HepG2 (cell line): ENCODE measurements around the gene TSC22D4. TPM values are rescaled to one million over a fixed set of nuclear protein-coding genes. Genes with fewer than 3 reads are reported as not detected.

Experiments
- JUN ChIP-seq: sonication (generic); formaldehyde crosslinking; IDR thresholded peaks from 2 replicates; pipeline ENCODE4 v1.4.0; 2020; ENCODE audit warnings: mild to moderate bottlenecking, missing genetic modification reagents
- KAT8 ChIP-seq: IDR thresholded peaks from 2 replicates; pipeline ENCODE4 v1.6.1; 2016; ENCODE audit warnings: missing genetic modification reagents, missing compliant biosample characterization
- KDM6A ChIP-seq: IDR thresholded peaks from 2 replicates; pipeline ENCODE4 v1.6.1; 2016; ENCODE audit warnings: low read depth
- NFKBIZ ChIP-seq: IDR thresholded peaks from 2 replicates; pipeline ENCODE4 v1.6.1; 2018; ENCODE audit warnings: missing genetic modification reagents, missing compliant biosample characterization
- NFYB ChIP-seq: sonication (generic); formaldehyde crosslinking; IDR thresholded peaks from 2 replicates; pipeline ENCODE4 v1.4.0; 2020; ENCODE audit warnings: missing genetic modification reagents
- NPAS2 ChIP-seq: sonication (generic); formaldehyde crosslinking; IDR thresholded peaks from 2 replicates; pipeline ENCODE4 v1.8.0; 2022; ENCODE audit warnings: mild to moderate bottlenecking, missing genetic modification reagents, borderline replicate concordance
- PRDM15 ChIP-seq: sonication (generic); formaldehyde crosslinking; IDR thresholded peaks from 2 replicates; pipeline ENCODE4 v1.4.0; 2020; ENCODE audit warnings: missing genetic modification reagents
- SSRP1 ChIP-seq: IDR thresholded peaks from 2 replicates; pipeline ENCODE4 v1.6.1; 2016; ENCODE audit warnings: control low read depth
- YY1 ChIP-seq: IDR thresholded peaks from 2 replicates; pipeline ENCODE4 v1.6.1; 2011; ENCODE audit warnings: low read length, low read depth, moderate library complexity, mild to moderate bottlenecking; ENCODE audit not compliant: insufficient read depth, insufficient replicate concordance
- ZEB1 ChIP-seq: IDR thresholded peaks from 2 replicates; pipeline ENCODE4 v1.6.1; 2012; ENCODE audit warnings: mild to moderate bottlenecking, low read depth, inconsistent platforms; ENCODE audit not compliant: insufficient replicate concordance
- ZNF18 ChIP-seq: sonication (generic); formaldehyde crosslinking; IDR thresholded peaks from 2 replicates; pipeline ENCODE4 v1.8.0; 2022; ENCODE audit warnings: mild to moderate bottlenecking, missing genetic modification reagents; ENCODE audit not compliant: insufficient replicate concordance
- ZNF430 ChIP-seq: sonication (generic); formaldehyde crosslinking; IDR thresholded peaks from 2 replicates; pipeline ENCODE4 v1.9.0; 2021; ENCODE audit warnings: mild to moderate bottlenecking, missing genetic modification reagents
- ZNF704 ChIP-seq: sonication (generic); formaldehyde crosslinking; IDR thresholded peaks from 2 replicates; pipeline ENCODE4 v1.8.1; 2023; ENCODE audit warnings: mild to moderate bottlenecking, inconsistent platforms, moderate library complexity, missing genetic modification reagents, borderline replicate concordance
- ZNF792 ChIP-seq: IDR thresholded peaks from 2 replicates; pipeline ENCODE4 v1.6.1; 2016
- polyA plus RNA-seq, 8 experiments: library from polyadenylated mRNA; depleted of rRNA in 3 of 8; stranded (reverse) in 7 of 8; unstranded in 1 of 8; fragments of >200 nt; fragmentation: Illumina TruSeq in 4 of 8; extraction: Trizol in 4 of 8; gene quantifications; 2 replicates each; pipeline versions ENCODE4 v1.2.1 to v1.2.3, GENCODE V29; 2011 to 2016; ENCODE audit warnings: low read depth in 4 of 8, missing spikeins in 1 of 8, mixed read lengths in 1 of 8; ENCODE audit not compliant: insufficient read depth in 1 of 8
- total RNA-seq, 5 experiments: library from RNA; depleted of rRNA; stranded (reverse); fragments of >200 nt; fragmentation: Illumina TruSeq; extraction: Trizol; gene quantifications; 2 replicates each; pipeline ENCODE4 v1.2.3, GENCODE V29; 2016; ENCODE audit warnings: low read depth in 1 of 5
- TF ChIP-seq, protein P1 (sequence below): sonication (generic); formaldehyde crosslinking; conservative IDR thresholded peaks from 2 replicates; pipeline ENCODE4 v1.8.1; 2023; ENCODE audit warnings: missing genetic modification reagents
- TF ChIP-seq, protein P2 (sequence below): sonication (generic); formaldehyde crosslinking; IDR thresholded peaks from 2 replicates; pipeline ENCODE4 v1.9.0; 2021; ENCODE audit warnings: missing genetic modification reagents, borderline replicate concordance

Gene TSC22D4
- total and polyA plus RNA-seq, 2 of the 13 experiments (the other 11 are each of a cell fraction or from before 2014, with no cell fraction given) = 7.7 to 8.7 TPM

DNA sequence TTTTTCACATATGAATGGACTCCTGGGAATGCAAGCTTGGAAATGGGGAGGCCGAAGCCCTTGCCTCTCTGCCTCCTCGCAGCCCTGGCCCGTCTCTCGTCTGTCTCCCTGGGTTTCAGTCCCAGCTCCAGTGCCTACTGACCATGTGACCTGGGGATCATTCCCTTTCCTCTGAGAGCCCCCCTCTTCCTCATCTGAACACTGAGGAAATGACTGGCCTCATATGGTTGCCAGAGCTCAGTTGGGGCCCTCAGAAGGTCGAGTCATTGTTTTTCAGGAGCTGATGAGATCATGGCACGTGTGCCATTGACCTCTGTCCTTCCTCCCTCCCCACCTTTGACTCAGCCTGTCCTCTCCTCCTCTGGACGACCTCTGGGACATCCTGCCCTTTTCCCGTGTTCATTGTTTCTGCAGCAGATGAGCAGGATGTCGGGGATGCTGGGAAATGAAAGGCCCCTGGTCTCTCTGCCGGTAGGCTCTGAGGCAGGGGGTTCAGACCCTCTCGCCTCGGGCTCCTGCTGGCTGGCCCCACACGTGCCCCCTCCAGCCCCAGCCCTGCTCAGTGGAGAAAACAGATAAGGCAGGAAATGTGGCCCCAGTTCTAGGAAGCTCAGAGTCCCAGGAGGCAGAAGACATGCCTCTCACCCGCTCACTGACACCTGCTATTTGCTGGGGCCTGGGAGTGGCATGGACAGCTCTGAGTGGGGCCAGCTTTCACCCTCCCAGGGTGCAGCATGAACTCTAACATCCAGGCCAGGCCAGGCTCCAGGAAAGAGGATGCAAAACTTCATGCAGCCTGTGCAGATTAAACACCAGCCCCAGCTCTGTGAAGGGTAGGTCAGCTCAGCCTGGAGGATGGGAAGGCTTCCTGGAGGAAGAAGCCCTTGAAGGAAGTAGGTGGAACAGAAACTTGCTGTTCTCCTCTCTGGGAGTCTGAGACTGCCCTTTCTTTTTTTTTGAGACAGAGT, 34.4 kb downstream of the TSC22D4 start (continued):
- no peak for TF ChIP-seq YY1
- peak; percentile 57; the same call in 1 of the 2 replicates for TF ChIP-seq KDM6A (CRISPR knock-in tag)
- peak; percentile 66 for TF ChIP-seq KAT8 (CRISPR knock-in tag)
- peak; percentile 83 for TF ChIP-seq ZNF792
- TF ChIP-seq ZEB1 = no peak
- no peak for TF ChIP-seq ZNF18
- TF ChIP-seq PRDM15 = no peak
- TF ChIP-seq, protein P1, sequence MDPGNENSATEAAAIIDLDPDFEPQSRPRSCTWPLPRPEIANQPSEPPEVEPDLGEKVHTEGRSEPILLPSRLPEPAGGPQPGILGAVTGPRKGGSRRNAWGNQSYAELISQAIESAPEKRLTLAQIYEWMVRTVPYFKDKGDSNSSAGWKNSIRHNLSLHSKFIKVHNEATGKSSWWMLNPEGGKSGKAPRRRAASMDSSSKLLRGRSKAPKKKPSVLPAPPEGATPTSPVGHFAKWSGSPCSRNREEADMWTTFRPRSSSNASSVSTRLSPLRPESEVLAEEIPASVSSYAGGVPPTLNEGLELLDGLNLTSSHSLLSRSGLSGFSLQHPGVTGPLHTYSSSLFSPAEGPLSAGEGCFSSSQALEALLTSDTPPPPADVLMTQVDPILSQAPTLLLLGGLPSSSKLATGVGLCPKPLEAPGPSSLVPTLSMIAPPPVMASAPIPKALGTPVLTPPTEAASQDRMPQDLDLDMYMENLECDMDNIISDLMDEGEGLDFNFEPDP = 0 out of 2 replicates have a peak, but pooled peaks have one; percentile 90
- no peak for TF ChIP-seq SSRP1 (CRISPR knock-in tag)
- TF ChIP-seq NFKBIZ (CRISPR knock-in tag) = peak; percentile 86; the same call in 1 of the 2 replicates
- no peak for TF ChIP-seq ZNF704
- TF ChIP-seq NFYB (CRISPR knock-in tag) = 0 out of 2 replicates have a peak, but pooled peaks have one; percentile 19
- TF ChIP-seq ZNF430 (CRISPR knock-in tag) = peak; percentile 54; the same call in 1 of the 2 replicates
- TF ChIP-seq JUN (CRISPR knock-in tag) = peak; percentile 100
- TF ChIP-seq NPAS2 (CRISPR knock-in tag) = no peak
- TF ChIP-seq, protein P2, sequence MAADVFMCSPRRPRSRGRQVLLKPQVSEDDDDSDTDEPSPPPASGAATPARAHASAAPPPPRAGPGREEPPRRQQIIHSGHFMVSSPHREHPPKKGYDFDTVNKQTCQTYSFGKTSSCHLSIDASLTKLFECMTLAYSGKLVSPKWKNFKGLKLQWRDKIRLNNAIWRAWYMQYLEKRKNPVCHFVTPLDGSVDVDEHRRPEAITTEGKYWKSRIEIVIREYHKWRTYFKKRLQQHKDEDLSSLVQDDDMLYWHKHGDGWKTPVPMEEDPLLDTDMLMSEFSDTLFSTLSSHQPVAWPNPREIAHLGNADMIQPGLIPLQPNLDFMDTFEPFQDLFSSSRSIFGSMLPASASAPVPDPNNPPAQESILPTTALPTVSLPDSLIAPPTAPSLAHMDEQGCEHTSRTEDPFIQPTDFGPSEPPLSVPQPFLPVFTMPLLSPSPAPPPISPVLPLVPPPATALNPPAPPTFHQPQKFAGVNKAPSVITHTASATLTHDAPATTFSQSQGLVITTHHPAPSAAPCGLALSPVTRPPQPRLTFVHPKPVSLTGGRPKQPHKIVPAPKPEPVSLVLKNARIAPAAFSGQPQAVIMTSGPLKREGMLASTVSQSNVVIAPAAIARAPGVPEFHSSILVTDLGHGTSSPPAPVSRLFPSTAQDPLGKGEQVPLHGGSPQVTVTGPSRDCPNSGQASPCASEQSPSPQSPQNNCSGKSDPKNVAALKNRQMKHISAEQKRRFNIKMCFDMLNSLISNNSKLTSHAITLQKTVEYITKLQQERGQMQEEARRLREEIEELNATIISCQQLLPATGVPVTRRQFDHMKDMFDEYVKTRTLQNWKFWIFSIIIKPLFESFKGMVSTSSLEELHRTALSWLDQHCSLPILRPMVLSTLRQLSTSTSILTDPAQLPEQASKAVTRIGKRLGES (CRISPR knock-in tag) = no peak
